ENCODE results near the gene BRD2.

The BRD2 gene

DNA sequence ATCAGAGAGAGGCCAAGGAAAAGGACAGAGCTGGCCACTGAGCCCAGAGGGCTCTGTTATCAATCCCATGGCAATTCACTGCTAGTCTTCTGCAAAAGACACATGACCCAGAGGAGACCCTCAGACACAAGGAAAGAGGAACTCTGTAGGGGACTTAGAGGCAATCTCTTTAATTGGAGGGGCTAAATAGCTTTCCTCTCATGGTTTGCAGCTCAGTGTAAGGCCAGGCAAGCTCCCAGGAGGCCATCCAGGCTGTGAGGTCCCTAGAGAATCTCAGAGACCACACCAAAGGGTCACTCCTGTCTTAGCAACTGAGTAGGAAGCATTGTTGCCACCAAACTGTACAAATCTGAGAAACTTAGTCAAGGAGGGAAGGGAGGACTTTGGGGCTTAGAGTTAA, 51.0 kb downstream of the BRD2 start:
- TF ChIP-seq, protein P1, sequence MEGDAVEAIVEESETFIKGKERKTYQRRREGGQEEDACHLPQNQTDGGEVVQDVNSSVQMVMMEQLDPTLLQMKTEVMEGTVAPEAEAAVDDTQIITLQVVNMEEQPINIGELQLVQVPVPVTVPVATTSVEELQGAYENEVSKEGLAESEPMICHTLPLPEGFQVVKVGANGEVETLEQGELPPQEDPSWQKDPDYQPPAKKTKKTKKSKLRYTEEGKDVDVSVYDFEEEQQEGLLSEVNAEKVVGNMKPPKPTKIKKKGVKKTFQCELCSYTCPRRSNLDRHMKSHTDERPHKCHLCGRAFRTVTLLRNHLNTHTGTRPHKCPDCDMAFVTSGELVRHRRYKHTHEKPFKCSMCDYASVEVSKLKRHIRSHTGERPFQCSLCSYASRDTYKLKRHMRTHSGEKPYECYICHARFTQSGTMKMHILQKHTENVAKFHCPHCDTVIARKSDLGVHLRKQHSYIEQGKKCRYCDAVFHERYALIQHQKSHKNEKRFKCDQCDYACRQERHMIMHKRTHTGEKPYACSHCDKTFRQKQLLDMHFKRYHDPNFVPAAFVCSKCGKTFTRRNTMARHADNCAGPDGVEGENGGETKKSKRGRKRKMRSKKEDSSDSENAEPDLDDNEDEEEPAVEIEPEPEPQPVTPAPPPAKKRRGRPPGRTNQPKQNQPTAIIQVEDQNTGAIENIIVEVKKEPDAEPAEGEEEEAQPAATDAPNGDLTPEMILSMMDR (IDR thresholded peaks at IDR 0.05), result no peak

DNA sequence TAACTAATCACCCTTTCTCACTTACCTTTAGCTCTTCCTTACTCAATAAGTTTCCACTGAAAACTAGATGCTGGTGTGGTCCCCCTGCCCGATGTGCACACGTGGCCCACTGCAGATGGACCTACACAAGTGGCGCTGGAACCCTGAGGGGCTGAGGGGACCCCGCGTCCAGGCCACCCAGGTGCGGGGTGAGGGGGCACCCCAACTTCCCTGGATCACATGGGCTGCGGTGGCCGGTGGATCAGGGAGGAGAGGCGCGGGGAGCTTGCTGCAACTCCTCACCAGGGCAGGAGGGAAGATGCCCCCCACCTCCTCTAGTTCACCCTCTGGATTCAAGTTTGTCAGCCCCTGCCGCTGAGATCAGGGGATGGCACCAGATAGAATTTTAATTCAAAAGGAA, 53.5 kb downstream of the BRD2 start:
- TF ChIP-seq, protein P1 (IDR thresholded peaks at IDR 0.05), result no peak

DNA sequence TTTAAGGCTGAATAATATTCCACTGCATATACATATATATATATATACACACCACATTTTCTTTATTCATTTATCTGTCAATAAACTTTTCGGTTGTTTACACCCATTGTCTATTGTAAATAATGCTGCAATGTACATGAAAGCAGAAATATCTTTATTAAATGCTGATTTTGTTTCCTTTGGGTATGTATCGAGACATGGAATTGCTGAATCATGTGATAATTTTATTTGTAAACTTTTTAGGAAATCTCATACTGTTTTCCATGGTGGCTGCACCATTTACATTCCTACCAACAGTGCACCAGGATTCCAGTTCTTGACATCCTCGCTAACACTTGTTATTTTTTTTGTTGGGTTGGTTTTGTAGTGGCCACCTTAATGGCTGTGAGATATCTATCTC, 55.1 kb downstream of the BRD2 start:
- TF ChIP-seq, protein P1 (IDR thresholded peaks at IDR 0.05), result no peak

DNA sequence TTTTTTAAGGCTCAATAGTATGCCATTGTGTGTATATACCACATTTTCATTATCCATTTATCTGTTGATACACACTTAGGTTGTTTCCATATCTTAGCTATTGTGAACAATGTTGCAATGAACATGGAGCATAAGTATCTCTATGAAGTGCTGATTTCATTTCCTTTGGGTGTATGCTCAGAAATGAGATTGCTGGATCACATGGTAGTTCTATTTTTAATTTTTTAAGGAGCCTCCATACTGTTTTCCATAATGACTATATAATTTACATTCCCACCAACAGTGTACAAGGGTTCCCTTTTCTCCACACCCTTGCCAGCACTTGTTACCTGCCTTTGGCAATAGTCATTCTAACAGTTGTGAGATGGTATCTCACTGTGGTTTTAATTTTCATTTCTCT, 56.1 kb downstream of the BRD2 start:
- TF ChIP-seq, protein P1 (IDR thresholded peaks at IDR 0.05), result no peak

DNA sequence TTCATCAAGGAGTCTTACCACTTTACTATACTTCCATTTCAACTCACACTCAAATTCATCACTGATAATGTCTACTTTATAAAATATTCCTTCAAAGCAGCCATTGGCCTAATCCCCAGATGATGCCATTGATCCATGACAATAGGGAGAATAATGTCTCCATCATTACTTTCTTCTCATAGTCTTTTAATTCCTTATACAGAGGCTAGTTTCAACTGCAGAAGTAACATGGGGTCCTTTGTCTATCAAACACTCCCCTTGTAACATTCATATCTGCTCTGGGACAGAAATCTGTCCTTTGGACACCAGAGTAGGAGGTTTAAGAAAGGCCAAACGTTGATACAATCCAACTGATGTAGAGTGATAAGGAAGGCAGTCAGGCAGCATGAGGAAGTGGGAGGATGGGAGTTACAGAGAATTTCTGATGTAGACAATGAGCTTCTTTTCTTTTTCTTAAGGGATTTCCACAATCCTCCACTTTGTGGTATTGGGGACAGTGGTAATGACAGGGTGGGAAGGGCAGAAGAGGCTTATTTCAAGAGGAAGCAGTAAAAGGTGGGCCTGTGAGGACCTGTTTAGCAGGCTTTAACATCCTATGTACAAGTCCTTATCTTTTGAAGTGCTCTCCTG, 59.9 kb downstream of the BRD2 start:
- TF ChIP-seq, protein P1 (IDR thresholded peaks at IDR 0.05), result no peak

DNA sequence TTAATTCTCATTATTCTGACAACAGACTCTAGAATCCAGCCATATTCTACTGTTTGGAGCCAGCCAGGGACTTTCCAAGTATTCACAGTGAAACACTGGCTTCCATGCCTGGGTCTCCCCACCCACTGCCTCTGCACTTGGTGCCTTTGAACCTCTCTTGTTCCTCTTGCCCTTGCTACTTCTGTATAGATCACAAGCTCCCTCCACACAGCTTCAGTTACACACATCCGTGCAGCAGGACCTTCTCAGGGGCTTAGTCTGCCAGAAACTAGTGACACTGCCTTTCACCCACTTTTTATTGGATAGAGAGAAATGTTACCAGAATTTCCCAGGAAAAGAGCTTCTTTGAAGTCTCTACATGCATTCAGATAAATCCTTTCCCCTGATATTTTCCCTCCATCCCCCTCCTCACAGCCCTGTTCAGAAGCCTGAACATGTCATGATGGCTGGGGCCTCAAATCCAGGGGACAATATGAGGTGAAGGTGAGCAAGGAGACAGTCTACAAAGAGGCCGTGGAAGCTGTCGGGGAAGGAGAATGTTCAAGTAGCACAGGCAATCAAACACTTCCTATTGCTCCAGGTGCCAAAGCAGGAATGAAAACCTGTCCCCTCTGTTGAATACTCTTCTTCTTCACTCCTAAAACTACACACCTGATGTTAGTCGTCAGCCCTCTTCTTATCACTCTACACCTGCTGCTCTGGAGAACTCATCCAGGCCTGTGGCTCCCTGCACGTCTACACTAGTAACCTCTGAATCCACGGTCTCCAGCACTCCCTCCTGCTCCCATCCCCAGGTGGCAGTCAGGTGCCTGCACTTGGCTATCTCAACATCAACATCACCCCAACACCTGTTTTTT, 61.2 kb downstream of the BRD2 start:
- TF ChIP-seq, protein P1 (IDR thresholded peaks at IDR 0.05), result no peak

GRCh38 chr6:33030245-33030644, 61.9 kb downstream of the BRD2 start:
- TF ChIP-seq, protein P1 (IDR thresholded peaks at IDR 0.05), result no peak

Data from LNCAP (cell line).